H9 (cell line): ENCODE results near the gene PRPF4. TPM values are rescaled to one million over a fixed set of nuclear protein-coding genes. Genes with fewer than 3 reads are reported as not detected.

Source experiments
- DNase-seq: peaks from one replicate; pipeline ENCODE4 v3.0.0-alpha.2; 2017
- H2AFZ ChIP-seq: one replicate; pipeline ENCODE4 v1.6.1; 2013; ENCODE audit warnings: mild to moderate bottlenecking, low read length, control low read depth, moderate library complexity
- H2AK5ac ChIP-seq: 2 replicates; pipeline ENCODE4 v1.6.1; 2013; ENCODE audit warnings: low read length, control low read depth, mixed read lengths; ENCODE audit not compliant: insufficient read length
- H2BK120ac ChIP-seq: one replicate; pipeline ENCODE4 v1.6.1; 2013; ENCODE audit warnings: low read depth, mild to moderate bottlenecking, low read length, control low read depth, inconsistent platforms; ENCODE audit not compliant: poor library complexity, severe bottlenecking
- H2BK12ac ChIP-seq: 2 replicates; pipeline ENCODE4 v1.6.1; 2013; ENCODE audit warnings: low read length, control low read depth, mixed read lengths, low read depth; ENCODE audit not compliant: insufficient read length
- H2BK15ac ChIP-seq: 2 replicates; pipeline ENCODE4 v1.6.1; 2013; ENCODE audit warnings: low read depth, low read length, control low read depth
- H2BK20ac ChIP-seq: one replicate; pipeline ENCODE4 v1.6.1; 2013; ENCODE audit warnings: low read depth, mild to moderate bottlenecking, low read length, control low read depth, inconsistent platforms; ENCODE audit not compliant: poor library complexity, severe bottlenecking
- H2BK5ac ChIP-seq: 2 replicates; pipeline ENCODE4 v1.6.1; 2013; ENCODE audit warnings: low read length, control low read depth, mixed read lengths; ENCODE audit not compliant: insufficient read length
- H3K14ac ChIP-seq: 2 replicates; pipeline ENCODE4 v1.6.1; 2013; ENCODE audit warnings: low read length, control low read depth; ENCODE audit not compliant: insufficient read depth
- H3K18ac ChIP-seq: 2 replicates; pipeline ENCODE4 v1.6.1; 2013; ENCODE audit warnings: low read depth, mild to moderate bottlenecking, mixed read lengths, low read length, control low read depth; ENCODE audit not compliant: insufficient read length
- H3K23ac ChIP-seq: 2 replicates; pipeline ENCODE4 v1.6.1; 2013; ENCODE audit warnings: low read length, control low read depth, mixed read lengths, low read depth; ENCODE audit not compliant: insufficient read length
- H3K23me2 ChIP-seq: 2 replicates; pipeline ENCODE4 v1.6.1; 2013; ENCODE audit warnings: low read depth, mild to moderate bottlenecking, mixed read lengths, low read length, control low read depth; ENCODE audit not compliant: insufficient read length, poor library complexity, severe bottlenecking
- H3K27ac ChIP-seq: 2 replicates; pipeline ENCODE4 v1.5.1; 2013; ENCODE audit warnings: low read length, control low read depth, mixed read lengths, low read depth; ENCODE audit not compliant: insufficient read length
- H3K27me3 ChIP-seq: 2 replicates; pipeline ENCODE4 v1.6.1; 2013; ENCODE audit warnings: low read length, control low read depth, inconsistent platforms; ENCODE audit not compliant: insufficient read depth
- H3K4ac ChIP-seq: 2 replicates; pipeline ENCODE4 v1.6.1; 2013; ENCODE audit warnings: low read depth, mild to moderate bottlenecking, control low read depth, inconsistent platforms, low read length, moderate library complexity
- H3K4me1 ChIP-seq: 2 replicates; pipeline ENCODE4 v1.6.1; 2013; ENCODE audit warnings: low read length, control low read depth, inconsistent platforms; ENCODE audit not compliant: insufficient read depth
- H3K4me2 ChIP-seq: 2 replicates; pipeline ENCODE4 v1.6.1; 2013; ENCODE audit warnings: low read length, control low read depth, mixed read lengths; ENCODE audit not compliant: insufficient read length, insufficient read depth
- H3K56ac ChIP-seq: 2 replicates; pipeline ENCODE4 v1.6.1; 2013; ENCODE audit warnings: low read depth, mild to moderate bottlenecking, mixed read lengths, low read length, control low read depth; ENCODE audit not compliant: insufficient read length
- H3K79me1 ChIP-seq: 2 replicates; pipeline ENCODE4 v1.6.1; 2013; ENCODE audit warnings: low read depth, mild to moderate bottlenecking, moderate library complexity, low read length, control low read depth, inconsistent platforms; ENCODE audit not compliant: insufficient read depth, poor library complexity, severe bottlenecking
- H3K79me2 ChIP-seq: 2 replicates; pipeline ENCODE4 v1.6.1; 2013; ENCODE audit warnings: low read length, control low read depth, inconsistent platforms; ENCODE audit not compliant: insufficient read depth
- H3K9ac ChIP-seq: 2 replicates; pipeline ENCODE4 v1.6.1; 2013; ENCODE audit warnings: low read length, control low read depth, mixed read lengths; ENCODE audit not compliant: insufficient read length; ENCODE audit errors: extremely low read depth
- H3K9me3 ChIP-seq: one replicate; pipeline ENCODE4 v1.6.1; 2013; ENCODE audit warnings: low read depth, low read length, inconsistent platforms; ENCODE audit not compliant: control insufficient read depth
- H3T11ph ChIP-seq: one replicate; pipeline ENCODE4 v1.6.1; 2013; ENCODE audit warnings: mild to moderate bottlenecking, low read length, control low read depth, inconsistent platforms
- H4K20me1 ChIP-seq: one replicate; pipeline ENCODE4 v1.6.1; 2013; ENCODE audit not compliant: control insufficient read depth, insufficient read length, insufficient read depth
- H4K5ac ChIP-seq: 2 replicates; pipeline ENCODE4 v1.6.1; 2013; ENCODE audit warnings: low read depth, mild to moderate bottlenecking, mixed read lengths, low read length, control low read depth; ENCODE audit not compliant: insufficient read length
- H4K8ac ChIP-seq: replicated peaks from 2 replicates; pipeline ENCODE4 v1.6.1; 2013; ENCODE audit warnings: low read length, control low read depth, mixed read lengths, low read depth; ENCODE audit not compliant: insufficient read length
- H4K91ac ChIP-seq: 2 replicates; pipeline ENCODE4 v1.6.1; 2013; ENCODE audit warnings: low read depth, mild to moderate bottlenecking, moderate library complexity, mixed read lengths, low read length, control low read depth; ENCODE audit not compliant: insufficient read length
- H3K27ac Mint-ChIP-seq, 3 experiments: 2 replicates in 2 of 3; 3 replicates in 1 of 3; pipeline ENCODE4 v1.8.0; 2020 to 2021; ENCODE audit warnings: mixed read lengths in 3 of 3, mild to moderate bottlenecking in 1 of 3, moderate library complexity in 1 of 3
- H3K27me3 Mint-ChIP-seq: 2 replicates; pipeline ENCODE4 v1.8.0; 2021; ENCODE audit warnings: low read depth, mild to moderate bottlenecking, moderate library complexity, mixed read lengths
- H3K36me3 Mint-ChIP-seq, 3 experiments: 2 replicates in 2 of 3; 3 replicates in 1 of 3; pipeline ENCODE4 v1.8.0; 2020 to 2021; ENCODE audit warnings: low read depth in 3 of 3, mixed read lengths in 3 of 3; ENCODE audit not compliant: insufficient read depth in 1 of 3
- H3K4me1 Mint-ChIP-seq, 2 experiments: 2 replicates each; pipeline ENCODE4 v1.8.0; 2020; ENCODE audit warnings: mixed read lengths in 2 of 2
- H3K4me3 Mint-ChIP-seq, 2 experiments: 2 replicates in 1 of 2; 3 replicates in 1 of 2; pipeline ENCODE4 v1.8.0; 2020 to 2021; ENCODE audit warnings: mild to moderate bottlenecking in 2 of 2, mixed read lengths in 2 of 2, moderate library complexity in 1 of 2
- H3K9me3 Mint-ChIP-seq, 2 experiments: 2 replicates in 1 of 2; 3 replicates in 1 of 2; pipeline ENCODE4 v1.8.0; 2020; ENCODE audit warnings: mild to moderate bottlenecking in 2 of 2, mixed read lengths in 2 of 2, moderate library complexity in 1 of 2
- CTCF ChIP-seq: fragments of 200-600 bp; sonication (generic); conservative IDR thresholded peaks from 3 replicates; pipeline ENCODE4 v1.8.0; 2021; ENCODE audit warnings: antibody characterized with exemption, mild to moderate bottlenecking
- WGBS: extraction: QIAGEN DNeasy Blood & Tissue Kit; methylation state at CpG from one replicate; pipeline ENCODE4 v1.1.7; 2013; ENCODE audit warnings: missing lambda C conversion rate, low lambda C conversion rate, mixed read lengths; ENCODE audit not compliant: insufficient read length; ENCODE audit errors: extremely low coverage; 5-methylcytosine and 5-hydroxymethylcytosine counted together
- total RNA-seq: library from RNA; stranded (reverse); gene quantifications from 2 replicates; pipeline ENCODE4 v1.2.1, GENCODE V29; 2021

The PRPF4 gene
- total RNA-seq, 1 experiment from 2014 or later, result 49.8 TPM

- H3K4me3 Mint-ChIP-seq, result no peak overlapping the region
- Histone ChIP-seq H2BK120ac (no peak overlapping the region), H3K27me3 (no peaks in the 10 kb centered on the region), H3K9ac (no peak overlapping the region), H2BK5ac (no peak overlapping the region), H3K79me2 (no peaks in the 10 kb centered on the region), H2AK5ac (no peak overlapping the region), H2BK15ac (no peak overlapping the region), H3K27ac (no peak overlapping the region), H3K4me2 (no peak overlapping the region), H4K91ac (no peak overlapping the region), H3K4ac (no peak overlapping the region), H4K8ac (no peak overlapping the region), H2AFZ (no peak overlapping the region), H3K14ac (no peak overlapping the region), H4K20me1 (no peaks in the 10 kb centered on the region), H2BK12ac (no peak overlapping the region), H2BK20ac (no peak overlapping the region), H3K9me3 (no peaks in the 10 kb centered on the region), H3K4me1 (no peaks in the 10 kb centered on the region), H3K23ac (no peak overlapping the region), H3K23me2 (no peaks in the 10 kb centered on the region), H3K79me1 (no peaks in the 10 kb centered on the region), H4K5ac (no peak overlapping the region), H3T11ph (no peak overlapping the region), H3K18ac (no peak overlapping the region), H3K56ac (no peak overlapping the region)
- H3K27ac Mint-ChIP-seq, result no peak overlapping the region; a peak in 1 of 7 replicates
- H3K9me3 Mint-ChIP-seq, result peaks cover 2 to 5% of the 10 kb centered on the region in 2 experiments; a peak in 3 of 5 replicates
- peaks cover 7 to 18% of the 10 kb centered on the region in 2 experiments; a peak in 3 of 4 replicates for H3K4me1 Mint-ChIP-seq
- WGBS, result 100% methylated on average over 1 of the region's 2 CpGs
- H3K36me3 Mint-ChIP-seq, result peaks cover 4 to 9% (median 7%) of the 10 kb centered on the region in 3 experiments; a peak in 6 of 7 replicates
- H3K27me3 Mint-ChIP-seq, result no peaks in the 10 kb centered on the region
- DNase-seq, result no peak
- no peak for TF ChIP-seq CTCF
These were observed 30.9 kb upstream of the PRPF4 start for GRCh38 chr9:113244556-113244955.
